EL (cell line): ENCODE data around the gene RAPGEF5.

Source experiments
- DNase-seq: peaks from one replicate; pipeline ENCODE4 v3.0.0-alpha.2; 2016

RAPGEF5 gene

GRCh38 chr7:22252936-22253536, 103.9 kb downstream of the RAPGEF5 start:
- DNase-seq, result no peak

- no peak for DNase-seq
These were observed 104.9 kb downstream of the RAPGEF5 start for GRCh38 chr7:22252016-22252415.

- DNase-seq, result no peak
These were observed 105.7 kb downstream of the RAPGEF5 start for GRCh38 chr7:22251281-22251680.

- no peak for DNase-seq
These were observed 106.6 kb downstream of the RAPGEF5 start for GRCh38 chr7:22250390-22250789.

- DNase-seq, result no peak
These were observed 108.7 kb downstream of the RAPGEF5 start for GRCh38 chr7:22248111-22248809.

GRCh38 chr7:22241805-22242390, 115.1 kb downstream of the RAPGEF5 start:
- no peak for DNase-seq

GRCh38 chr7:22240904-22241571, 115.9 kb downstream of the RAPGEF5 start:
- DNase-seq, result no peak

GRCh38 chr7:22238354-22239311, 118.3 kb downstream of the RAPGEF5 start:
- peak; percentile 36 for DNase-seq

GRCh38 chr7:22235134-22235533, 121.8 kb downstream of the RAPGEF5 start:
- DNase-seq, result no peak

GRCh38 chr7:22234227-22234626, 122.7 kb downstream of the RAPGEF5 start:
- DNase-seq, result no peak

- DNase-seq, result no peak
These were observed 125.1 kb downstream of the RAPGEF5 start for GRCh38 chr7:22231806-22232205.

GRCh38 chr7:22231141-22231540, 125.8 kb downstream of the RAPGEF5 start:
- no peak for DNase-seq

GRCh38 chr7:22230238-22230637, 126.7 kb downstream of the RAPGEF5 start:
- DNase-seq, result no peak

- no peak for DNase-seq
These were observed 127.8 kb downstream of the RAPGEF5 start for GRCh38 chr7:22229148-22229547.

GRCh38 chr7:22223807-22224206, 133.1 kb downstream of the RAPGEF5 start:
- DNase-seq, result peak; percentile 5

- DNase-seq, result no peak
These were observed 136.0 kb downstream of the RAPGEF5 start for GRCh38 chr7:22220941-22221340.

- no peak for DNase-seq
These were observed 137.0 kb downstream of the RAPGEF5 start for GRCh38 chr7:22219739-22220493.

- DNase-seq, result no peak
These were observed 137.9 kb downstream of the RAPGEF5 start for GRCh38 chr7:22219036-22219435.

GRCh38 chr7:22216832-22217475, 140.0 kb downstream of the RAPGEF5 start:
- no peak for DNase-seq

- no peak for DNase-seq
These were observed 140.6 kb downstream of the RAPGEF5 start for GRCh38 chr7:22216309-22216708.

GRCh38 chr7:22214000-22214399, 143.0 kb downstream of the RAPGEF5 start:
- DNase-seq, result no peak
